ENCODE results near the gene RIOK2.

The RIOK2 gene

GRCh38 chr5:97172227-97172626, 10.8 kb downstream of the RIOK2 start:
- TF ChIP-seq, protein P1, sequence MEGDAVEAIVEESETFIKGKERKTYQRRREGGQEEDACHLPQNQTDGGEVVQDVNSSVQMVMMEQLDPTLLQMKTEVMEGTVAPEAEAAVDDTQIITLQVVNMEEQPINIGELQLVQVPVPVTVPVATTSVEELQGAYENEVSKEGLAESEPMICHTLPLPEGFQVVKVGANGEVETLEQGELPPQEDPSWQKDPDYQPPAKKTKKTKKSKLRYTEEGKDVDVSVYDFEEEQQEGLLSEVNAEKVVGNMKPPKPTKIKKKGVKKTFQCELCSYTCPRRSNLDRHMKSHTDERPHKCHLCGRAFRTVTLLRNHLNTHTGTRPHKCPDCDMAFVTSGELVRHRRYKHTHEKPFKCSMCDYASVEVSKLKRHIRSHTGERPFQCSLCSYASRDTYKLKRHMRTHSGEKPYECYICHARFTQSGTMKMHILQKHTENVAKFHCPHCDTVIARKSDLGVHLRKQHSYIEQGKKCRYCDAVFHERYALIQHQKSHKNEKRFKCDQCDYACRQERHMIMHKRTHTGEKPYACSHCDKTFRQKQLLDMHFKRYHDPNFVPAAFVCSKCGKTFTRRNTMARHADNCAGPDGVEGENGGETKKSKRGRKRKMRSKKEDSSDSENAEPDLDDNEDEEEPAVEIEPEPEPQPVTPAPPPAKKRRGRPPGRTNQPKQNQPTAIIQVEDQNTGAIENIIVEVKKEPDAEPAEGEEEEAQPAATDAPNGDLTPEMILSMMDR (IDR thresholded peaks at IDR 0.05; ENCODE audit: control insufficient read depth, insufficient read depth, low read depth, low read length, missing control alignments): no peak
- no peak overlapping the region for H3K4me3 ChIP-seq (ENCODE audit: control insufficient read depth, low read depth, low read length)
- DNase-seq (ENCODE audit: low read depth): no peak

GRCh38 chr5:97171703-97172102, 11.3 kb downstream of the RIOK2 start:
- TF ChIP-seq, protein P1 (IDR thresholded peaks at IDR 0.05; ENCODE audit: control insufficient read depth, insufficient read depth, low read depth, low read length, missing control alignments): no peak
- DNase-seq (ENCODE audit: low read depth): no peak
- H3K4me3 ChIP-seq (ENCODE audit: control insufficient read depth, low read depth, low read length): no peak overlapping the region

- H3K4me3 ChIP-seq (ENCODE audit: control insufficient read depth, low read depth, low read length): no peak overlapping the region
- DNase-seq (ENCODE audit: low read depth): no peak
- TF ChIP-seq, protein P1 (IDR thresholded peaks at IDR 0.05; ENCODE audit: control insufficient read depth, insufficient read depth, low read depth, low read length, missing control alignments): no peak
Measured at GRCh38 chr5:97167435-97167834, 15.6 kb downstream of the RIOK2 start.

GRCh38 chr5:97165726-97166125, 17.3 kb downstream of the RIOK2 start:
- no peak overlapping the region for H3K4me3 ChIP-seq (ENCODE audit: control insufficient read depth, low read depth, low read length)
- TF ChIP-seq, protein P1 (IDR thresholded peaks at IDR 0.05; ENCODE audit: control insufficient read depth, insufficient read depth, low read depth, low read length, missing control alignments): no peak
- no peak for DNase-seq (ENCODE audit: low read depth)

DNA sequence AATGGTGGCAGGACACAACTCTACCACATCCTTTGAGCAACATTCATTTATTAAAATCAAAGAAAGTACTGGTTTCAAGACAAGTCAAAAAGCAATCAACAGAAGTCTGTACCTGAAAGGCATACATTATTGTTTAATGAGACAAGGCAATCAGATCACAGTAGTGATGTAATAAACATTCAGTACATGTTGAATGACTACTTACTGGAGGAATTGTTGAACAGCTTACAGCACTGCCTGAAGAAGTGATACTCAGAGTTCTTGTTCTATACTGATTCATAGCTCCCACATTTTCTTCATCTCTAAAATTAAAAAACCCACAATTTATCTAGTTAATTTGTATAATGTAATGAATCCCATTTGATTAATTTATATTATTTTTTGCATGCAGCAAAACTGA, 18.2 kb downstream of the RIOK2 start:
- DNase-seq (ENCODE audit: low read depth): no peak
- TF ChIP-seq, protein P1 (IDR thresholded peaks at IDR 0.05; ENCODE audit: control insufficient read depth, insufficient read depth, low read depth, low read length, missing control alignments): no peak
- H3K4me3 ChIP-seq (ENCODE audit: control insufficient read depth, low read depth, low read length): no peak overlapping the region

GRCh38 chr5:97163790-97164285, 19.2 kb downstream of the RIOK2 start:
- DNase-seq (ENCODE audit: low read depth): no peak
- TF ChIP-seq, protein P1 (IDR thresholded peaks at IDR 0.05; ENCODE audit: control insufficient read depth, insufficient read depth, low read depth, low read length, missing control alignments): no peak
- H3K4me3 ChIP-seq (ENCODE audit: control insufficient read depth, low read depth, low read length): no peak overlapping the region

DNA sequence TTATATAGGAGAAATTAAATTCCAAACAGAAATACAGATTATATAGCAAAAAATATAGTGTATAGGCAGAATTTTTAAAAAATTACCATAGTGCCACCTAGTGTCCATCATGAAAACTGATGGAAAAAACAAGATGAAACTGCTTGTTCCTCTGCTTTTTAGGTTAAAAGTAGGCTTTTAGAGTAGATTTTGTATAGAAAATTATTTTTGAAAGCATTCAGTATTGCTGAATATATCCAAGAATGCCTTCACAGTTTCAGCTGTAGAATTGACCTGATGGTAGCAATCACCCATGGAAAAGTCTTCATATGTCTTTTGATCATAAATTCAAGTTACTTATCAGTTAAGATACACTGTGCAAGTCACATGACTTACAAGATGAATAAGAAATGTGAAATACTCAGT, 19.7 kb downstream of the RIOK2 start:
- no peak overlapping the region for H3K4me3 ChIP-seq (ENCODE audit: control insufficient read depth, low read depth, low read length)
- no peak for DNase-seq (ENCODE audit: low read depth)
- TF ChIP-seq, protein P1 (IDR thresholded peaks at IDR 0.05; ENCODE audit: control insufficient read depth, insufficient read depth, low read depth, low read length, missing control alignments): peak; percentile 44
